ENCODE data around the gene SEC14L1.

Gene SEC14L1

GRCh38 chr17:77212833-77213777, 72.3 kb downstream of the SEC14L1 start:
- no peak for DNase-seq (ENCODE audit: low read depth, low spot score)

GRCh38 chr17:77213778-77214132, 73.0 kb downstream of the SEC14L1 start:
- DNase-seq (ENCODE audit: low read depth, low spot score): no peak

- no peak for DNase-seq (ENCODE audit: low read depth, low spot score)
Observed at GRCh38 chr17:77214328-77214727, 73.6 kb downstream of the SEC14L1 start.

GRCh38 chr17:77214743-77215142, 74.0 kb downstream of the SEC14L1 start:
- DNase-seq (ENCODE audit: low read depth, low spot score): peak; percentile 70

GRCh38 chr17:77215281-77215680, 74.5 kb downstream of the SEC14L1 start:
- no peak for DNase-seq (ENCODE audit: low read depth, low spot score)

- DNase-seq (ENCODE audit: low read depth, low spot score): no peak
Observed at GRCh38 chr17:77216486-77216885, 75.7 kb downstream of the SEC14L1 start.

GRCh38 chr17:77217123-77217522, 76.4 kb downstream of the SEC14L1 start:
- no peak for DNase-seq (ENCODE audit: low read depth, low spot score)

GRCh38 chr17:77217566-77217965, 76.8 kb downstream of the SEC14L1 start:
- no peak for DNase-seq (ENCODE audit: low read depth, low spot score)

GRCh38 chr17:77218902-77219301, 78.1 kb downstream of the SEC14L1 start:
- no peak for DNase-seq (ENCODE audit: low read depth, low spot score)

- DNase-seq (ENCODE audit: low read depth, low spot score): no peak
Observed at GRCh38 chr17:77222356-77222755, 81.6 kb downstream of the SEC14L1 start.

GRCh38 chr17:77223642-77224420, 83.1 kb downstream of the SEC14L1 start:
- DNase-seq (ENCODE audit: low read depth, low spot score): no peak

GRCh38 chr17:77225265-77225664, 84.5 kb downstream of the SEC14L1 start:
- DNase-seq (ENCODE audit: low read depth, low spot score): no peak

GRCh38 chr17:77227461-77228240, 86.9 kb downstream of the SEC14L1 start:
- no peak for DNase-seq (ENCODE audit: low read depth, low spot score)

- DNase-seq (ENCODE audit: low read depth, low spot score): no peak
Observed at GRCh38 chr17:77228241-77228752, 87.5 kb downstream of the SEC14L1 start.

- DNase-seq (ENCODE audit: low read depth, low spot score): no peak
Observed at GRCh38 chr17:77228816-77229215, 88.0 kb downstream of the SEC14L1 start.

- DNase-seq (ENCODE audit: low read depth, low spot score): no peak
Observed at GRCh38 chr17:77229786-77230435, 89.1 kb downstream of the SEC14L1 start.

GRCh38 chr17:77230436-77230830, 89.7 kb downstream of the SEC14L1 start:
- DNase-seq (ENCODE audit: low read depth, low spot score): no peak

GRCh38 chr17:77231076-77231871, 90.5 kb downstream of the SEC14L1 start:
- peak; percentile 19 for DNase-seq (ENCODE audit: low read depth, low spot score)

GRCh38 chr17:77233127-77233526, 92.4 kb downstream of the SEC14L1 start:
- DNase-seq (ENCODE audit: low read depth, low spot score): no peak

GRCh38 chr17:77233635-77234334, 93.0 kb downstream of the SEC14L1 start:
- DNase-seq (ENCODE audit: low read depth, low spot score): peak; percentile 64

Measured in ELF-1 (cell line).